ENCODE results near the gene CARD11. TPM values are rescaled to one million over a fixed set of nuclear protein-coding genes. Genes with fewer than 3 reads are reported as not detected.

The CARD11 gene
- total and polyA plus RNA-seq, 2 of the 13 experiments (the other 11 are each of a cell fraction or from before 2014, with no cell fraction given) = 0.04 TPM; not detected in 1

- TF ChIP-seq ZBTB39 (CRISPR knock-in tag; IDR thresholded peaks at IDR 0.05) (no peak), PRDM4 (CRISPR knock-in tag; IDR thresholded peaks at IDR 0.05; ENCODE audit: borderline replicate concordance) (no peak), ZBTB38 (CRISPR knock-in tag; IDR thresholded peaks at IDR 0.05) (no peak)
Measured at GRCh38 chr7:2927592-2927991, 116.1 kb downstream of the CARD11 start (continued).

- intact Hi-C loops (cut with micrococcal nuclease; ENCODE audit: unreplicated experiment) (no loop called here), in situ Hi-C loops (cut with HindIII; ENCODE audit: extremely low pct_ligation_motif_present, low pct_unique_long_range_greater_than_20kb) (no loop called here)
- BruUV-seq (replicated peaks) = no TSS peak
- no peak for DNase-seq (ENCODE audit: low spot score)
- no peak overlapping the region for H3K4me3 ChIP-seq (replicated peaks in 1 of 3; ENCODE audit: insufficient read depth in 1 of 3, low read depth in 2 of 3, low read length in 3 of 3)
- ChIA-PET CTCF (ENCODE audit: low intra/inter-chr PET ratio, low total read pairs) (no interaction called here), POLR2A (no interaction called here)
- no peaks in the 10 kb centered on the region for H3K9me3 ChIP-seq (ENCODE audit: low read length)
- no peak for FAIRE-seq
- H3K4me2 ChIP-seq (ENCODE audit: low read depth, low read length) = no peak overlapping the region
- no peaks in the 10 kb centered on the region for H4K20me1 ChIP-seq (ENCODE audit: insufficient read depth, low read length)
- H3K79me2 ChIP-seq (ENCODE audit: insufficient read depth, low read length) = no peaks in the 10 kb centered on the region
- ATAC-seq = no peak
- H3K36me3 ChIP-seq (replicated peaks in 1 of 2; ENCODE audit: control insufficient read depth in 1 of 2, insufficient read depth in 2 of 2, low read length in 2 of 2) = no peaks in the 10 kb centered on the region
- H3K27me3 ChIP-seq (ENCODE audit: control insufficient read depth in 1 of 2, insufficient read depth in 2 of 2, low read length in 2 of 2) = peaks cover 4 to 56% of the 10 kb centered on the region in 2 experiments; a peak in 4 of 5 replicates
- 38% methylated on average over 6 of the region's 8 CpGs for WGBS (ENCODE audit: low lambda C conversion rate)
- no peak overlapping the region for H3K9ac ChIP-seq (ENCODE audit: insufficient read depth, low read depth, low read length)
- no peak overlapping the region for H2AFZ ChIP-seq (ENCODE audit: low read length)
- H3K4me1 ChIP-seq (ENCODE audit: insufficient read depth, low read length) = peaks cover 6% of the 10 kb centered on the region; the same call in 1 of the 2 replicates
- no peak overlapping the region for H3K27ac ChIP-seq (ENCODE audit: extremely low read length, insufficient read depth, low read length)
- no peak for TF ChIP-seq PITX1 (CRISPR knock-in tag; IDR thresholded peaks at IDR 0.05)
- no peak for TF ChIP-seq ADNP (CRISPR knock-in tag; IDR thresholded peaks at IDR 0.05)
- no peak for TF ChIP-seq MXD4 (CRISPR knock-in tag; IDR thresholded peaks at IDR 0.05)
- TF ChIP-seq ATF7-NPFF (CRISPR knock-in tag; IDR thresholded peaks at IDR 0.05; ENCODE audit: low read depth) = no peak
- TF ChIP-seq CCAR2 (optimal IDR thresholded peaks at IDR 0.05; ENCODE audit: low read depth, low read length) = no peak
- no peak for TF ChIP-seq TEF (CRISPR knock-in tag; IDR thresholded peaks at IDR 0.05)
- TF ChIP-seq SNAPC4 (CRISPR knock-in tag; IDR thresholded peaks at IDR 0.05) = no peak
- TF ChIP-seq ZNF275 (CRISPR knock-in tag; IDR thresholded peaks at IDR 0.05; ENCODE audit: borderline replicate concordance) = no peak
Measured at GRCh38 chr7:2926896-2927405, 116.7 kb downstream of the CARD11 start.
